ENCODE measurements around the gene PGC.

PGC gene

DNA sequence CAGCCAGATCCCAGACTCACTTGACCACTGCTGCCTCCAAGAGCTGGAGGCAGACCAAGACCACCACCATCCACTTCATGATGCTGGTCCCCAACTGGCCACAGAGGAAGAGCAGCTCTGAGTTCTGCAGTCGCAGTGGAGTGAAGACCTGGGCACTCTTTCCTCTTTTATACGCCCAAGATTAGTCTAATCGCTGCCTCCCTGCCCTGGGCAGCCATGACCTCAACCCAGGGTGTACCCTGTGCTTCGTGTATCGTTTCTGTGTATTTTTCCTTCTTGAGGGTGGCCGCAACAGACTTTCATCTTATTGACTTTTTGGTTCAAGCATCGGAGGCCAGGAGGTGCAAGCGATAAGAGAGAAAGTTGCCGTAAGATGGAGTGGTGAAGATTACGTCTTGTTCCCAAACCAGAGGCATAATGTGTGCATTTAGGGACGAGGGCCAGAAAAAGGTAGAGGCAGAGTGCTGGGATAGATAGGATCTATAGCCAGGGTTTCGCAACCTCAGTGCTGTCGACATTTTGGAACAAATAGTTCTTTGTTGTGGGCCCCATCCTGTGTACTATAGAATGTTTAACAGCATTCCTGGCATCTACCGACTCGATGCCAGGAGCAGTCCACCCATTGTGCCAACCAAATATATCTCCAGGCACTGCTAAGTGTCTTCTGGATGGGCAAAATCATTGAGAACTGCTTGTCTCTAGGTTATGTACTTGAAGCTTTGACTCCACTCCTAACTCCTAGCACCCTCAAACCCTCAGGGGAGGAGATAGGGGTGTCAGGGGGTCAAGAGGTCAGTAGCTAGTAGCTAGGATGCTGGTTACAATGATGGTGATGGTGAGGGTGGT is at the start of gene PGC:
TSS of gene PGC (minus strand) at position 142 of the 846 bp plus-strand sequence. CDS start at position 79, 63 bp downstream.
- TF ChIP-seq Cebpa-rat (IDR thresholded peaks at IDR 0.05): 0 out of 22 replicates have a peak, but pooled peaks of 1 of the 11 experiments have one; percentile 19
- H3K9ac ChIP-seq: no peak within 1 kb of the TSS
- no peak within 1 kb of the TSS for H3K4me2 ChIP-seq
- no peaks in the 10 kb centered on the region for H3K27me3 ChIP-seq
- no peak within 1 kb of the TSS for H3K4me3 ChIP-seq
- no peaks in the 10 kb centered on the region for H3K9me3 ChIP-seq (replicated peaks in 1 of 11)
- no peak within 1 kb of the TSS for H3K27ac ChIP-seq
- peaks cover 0 to 7% (median 0%) of the 10 kb centered on the region in 10 experiments; a peak in 2 of 20 replicates for H3K4me1 ChIP-seq
- no peaks in the 10 kb centered on the region for H4K20me1 ChIP-seq
- no peaks in the 10 kb centered on the region for H3K36me3 ChIP-seq

DNA sequence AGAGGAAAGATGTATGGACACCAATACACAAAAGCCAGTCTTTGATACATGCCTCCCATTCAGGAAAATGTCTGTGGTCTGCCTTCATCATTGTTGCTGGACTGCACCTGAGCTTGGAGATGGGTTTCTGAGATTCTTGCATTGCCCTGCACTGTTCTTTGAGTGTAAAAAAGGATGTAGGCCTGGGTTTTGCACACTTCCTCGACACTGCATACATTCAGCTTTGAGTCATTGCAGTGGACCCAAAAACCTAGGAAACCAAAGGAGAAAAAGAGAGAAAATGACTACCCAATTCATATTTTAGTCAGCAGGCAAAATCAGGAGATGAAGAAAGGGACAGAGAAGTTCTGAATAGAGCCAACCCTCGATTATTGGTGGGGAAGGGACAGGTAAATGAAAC is 49.3 kb upstream of the PGC start:
- Histone ChIP-seq H3K27me3 (no peaks in the 10 kb centered on the region), H3K27ac (no peak overlapping the region), H3K36me3 (peaks cover 59 to 97% (median 90%) of the 10 kb centered on the region in 11 experiments), H3K4me3 (no peak overlapping the region), H3K4me1 (peaks cover 0 to 11% (median 2%) of the 10 kb centered on the region in 10 experiments; a peak in 6 of 20 replicates), H3K4me2 (no peak overlapping the region), H4K20me1 (peaks cover 0 to 10% (median 0%) of the 10 kb centered on the region in 11 experiments; a peak in 4 of 22 replicates), H3K9me3 (replicated peaks in 1 of 11) (no peaks in the 10 kb centered on the region), H3K9ac (no peak overlapping the region)
- no peak for TF ChIP-seq Cebpa-rat (IDR thresholded peaks at IDR 0.05)

GRCh38 chr6:41791984-41792383 is 44.8 kb upstream of the PGC start:
- Histone ChIP-seq H3K36me3 (peaks cover 59 to 85% (median 78%) of the 10 kb centered on the region in 11 experiments), H3K9ac (no peak overlapping the region), H3K27me3 (no peaks in the 10 kb centered on the region), H4K20me1 (peaks cover 0 to 24% (median 6%) of the 10 kb centered on the region in 11 experiments; a peak in 10 of 22 replicates), H3K4me1 (peaks cover 19 to 39% (median 22%) of the 10 kb centered on the region in 10 experiments), H3K9me3 (replicated peaks in 1 of 11) (no peaks in the 10 kb centered on the region), H3K4me3 (no peak overlapping the region), H3K4me2 (no peak overlapping the region), H3K27ac (no peak overlapping the region)
- TF ChIP-seq Cebpa-rat (IDR thresholded peaks at IDR 0.05): no peak

GRCh38 chr6:41791305-41791704 is 44.1 kb upstream of the PGC start:
- Histone ChIP-seq H3K9ac (no peak overlapping the region), H3K9me3 (replicated peaks in 1 of 11) (no peaks in the 10 kb centered on the region), H3K27ac (no peak overlapping the region), H3K27me3 (no peaks in the 10 kb centered on the region), H3K4me1 (peaks cover 19 to 37% (median 22%) of the 10 kb centered on the region in 10 experiments), H3K4me3 (no peak overlapping the region), H3K36me3 (peaks cover 59 to 78% (median 72%) of the 10 kb centered on the region in 11 experiments), H4K20me1 (peaks cover 0 to 24% (median 6%) of the 10 kb centered on the region in 11 experiments; a peak in 10 of 22 replicates), H3K4me2 (no peak overlapping the region)
- no peak for TF ChIP-seq Cebpa-rat (IDR thresholded peaks at IDR 0.05)

DNA sequence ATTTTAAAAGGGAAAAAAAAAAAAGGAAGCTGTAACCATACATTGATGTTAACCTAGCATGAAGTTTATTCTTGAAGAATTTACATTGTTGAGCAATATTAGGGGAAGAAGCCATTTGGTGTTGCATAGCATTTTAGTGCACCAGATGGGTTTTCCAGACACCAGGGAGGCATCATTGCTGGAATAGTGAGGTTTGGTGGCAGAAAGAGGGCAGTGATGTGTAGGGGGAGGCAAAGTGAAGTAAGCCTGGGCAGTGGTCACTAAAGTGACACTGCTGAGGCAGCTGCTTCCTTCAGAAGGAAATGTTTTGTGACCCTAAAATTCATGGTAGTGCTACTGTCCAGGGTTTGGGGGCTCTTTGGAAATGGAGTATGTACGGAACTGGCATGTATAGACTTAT is 42.8 kb upstream of the PGC start:
- peaks cover 30 to 40% (median 33%) of the 10 kb centered on the region in 10 experiments for H3K4me1 ChIP-seq

GRCh38 chr6:41789390-41789724 is 42.2 kb upstream of the PGC start:
- Histone ChIP-seq H3K27ac (peak overlapping the region in 5 of 11 experiments; percentile 19 to 96 (median 91); a peak in 5 of 22 replicates), H3K4me1 (peaks cover 37 to 47% (median 40%) of the 10 kb centered on the region in 10 experiments), H3K27me3 (no peaks in the 10 kb centered on the region), H3K4me2 (peak overlapping the region; percentile 73 to 98 (median 86)), H3K4me3 (peak overlapping the region in 8 of 10 experiments; percentile 91 to 99 (median 96); a peak in 11 of 20 replicates), H4K20me1 (peaks cover 0 to 24% (median 8%) of the 10 kb centered on the region in 11 experiments; a peak in 12 of 22 replicates), H3K9me3 (replicated peaks in 1 of 11) (no peaks in the 10 kb centered on the region), H3K9ac (peak overlapping the region in 10 of 11 experiments; percentile 89 to 99 (median 96); a peak in 16 of 22 replicates), H3K36me3 (peaks cover 44 to 59% (median 53%) of the 10 kb centered on the region in 11 experiments)
- no peak for TF ChIP-seq Cebpa-rat (IDR thresholded peaks at IDR 0.05)

More for the DNA sequence above, 42.8 kb upstream of the PGC start:
- Histone ChIP-seq H3K27ac (peak overlapping the region in 4 of 11 experiments; percentile 9 to 37 (median 20); a peak in 4 of 22 replicates), H3K9ac (peak overlapping the region in 5 of 11 experiments; percentile 9 to 54 (median 21); a peak in 6 of 22 replicates), H3K36me3 (peaks cover 50 to 66% (median 60%) of the 10 kb centered on the region in 11 experiments), H3K4me2 (peak overlapping the region in 5 of 11 experiments; percentile 32 to 91 (median 75); a peak in 10 of 22 replicates), H3K4me3 (no peak overlapping the region), H3K27me3 (no peaks in the 10 kb centered on the region), H4K20me1 (peaks cover 0 to 24% (median 8%) of the 10 kb centered on the region in 11 experiments; a peak in 11 of 22 replicates), H3K9me3 (replicated peaks in 1 of 11) (no peaks in the 10 kb centered on the region)
- TF ChIP-seq Cebpa-rat (IDR thresholded peaks at IDR 0.05): no peak

GRCh38 chr6:41787219-41787917 is 40.2 kb upstream of the PGC start, which contains the start of gene TOMM6:
TSS of gene TOMM6 (plus strand) at chr6:41787694. CDS start at chr6:41787698, 4 bp downstream.
- Histone ChIP-seq H3K27ac (peak within 1 kb of the TSS; percentile 79 to 98 (median 95)), H3K36me3 (peaks cover 31 to 41% (median 38%) of the 10 kb centered on the region in 11 experiments), H3K27me3 (no peaks in the 10 kb centered on the region), H3K9me3 (replicated peaks in 1 of 11) (no peaks in the 10 kb centered on the region), H3K4me2 (peak within 1 kb of the TSS; percentile 93 to 99 (median 98)), H4K20me1 (peaks cover 0 to 24% (median 8%) of the 10 kb centered on the region in 11 experiments; a peak in 12 of 22 replicates), H3K4me3 (peak within 1 kb of the TSS; percentile 84 to 99 (median 96)), H3K9ac (peak within 1 kb of the TSS; percentile 89 to 99 (median 96)), H3K4me1 (peaks cover 40 to 55% (median 44%) of the 10 kb centered on the region in 10 experiments)
- TF ChIP-seq Cebpa-rat (IDR thresholded peaks at IDR 0.05): no peak

DNA sequence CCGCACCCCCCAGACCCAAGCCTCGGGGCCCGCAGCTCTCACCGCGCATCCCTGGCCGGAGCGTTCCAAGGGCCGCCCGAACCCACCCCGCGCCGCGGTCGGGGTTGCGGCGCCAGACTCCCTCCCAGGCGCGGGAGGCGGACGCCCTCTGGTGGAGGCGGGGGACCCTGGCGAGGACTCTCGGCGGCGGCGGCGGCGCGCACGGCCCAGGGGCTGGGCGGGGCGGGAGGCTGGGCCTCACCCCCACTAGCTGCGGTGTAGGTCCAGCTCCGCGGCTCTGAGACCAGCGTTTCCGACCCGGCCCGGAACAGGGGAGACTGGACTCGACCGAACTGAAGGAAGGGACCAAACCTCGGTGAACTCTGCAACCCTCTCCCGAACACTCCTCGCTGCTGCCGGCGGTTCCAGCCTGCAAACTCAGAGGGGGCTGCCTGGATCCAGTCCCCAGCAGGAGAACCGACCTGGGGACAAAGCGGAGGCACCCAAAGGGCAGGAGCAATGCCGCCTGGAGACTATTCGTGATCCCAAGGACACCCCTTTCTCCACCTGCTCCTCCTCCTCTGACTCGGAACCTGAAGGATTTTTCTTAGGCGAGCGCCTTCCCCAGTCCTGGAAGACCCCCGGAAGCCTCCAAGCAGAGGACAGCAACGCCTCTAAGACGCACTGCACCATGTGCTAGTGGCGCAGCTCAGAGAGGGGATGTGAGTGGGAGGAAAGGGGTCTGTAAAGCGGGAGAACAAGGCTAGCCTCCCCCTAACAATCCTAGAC is 39.4 kb upstream of the PGC start:
- H3K4me1 ChIP-seq: peaks cover 42 to 58% (median 48%) of the 10 kb centered on the region in 10 experiments
- H4K20me1 ChIP-seq: peaks cover 0 to 24% (median 8%) of the 10 kb centered on the region in 11 experiments; a peak in 12 of 22 replicates
- H3K27me3 ChIP-seq: no peaks in the 10 kb centered on the region
- H3K4me3 ChIP-seq: peak overlapping the region; percentile 84 to 99 (median 96)
- no peak for TF ChIP-seq Cebpa-rat (IDR thresholded peaks at IDR 0.05)
- no peaks in the 10 kb centered on the region for H3K9me3 ChIP-seq (replicated peaks in 1 of 11)
- peak overlapping the region; percentile 89 to 99 (median 96) for H3K9ac ChIP-seq
- H3K36me3 ChIP-seq: peaks cover 24 to 33% (median 31%) of the 10 kb centered on the region in 11 experiments
- peak overlapping the region; percentile 93 to 99 (median 98) for H3K4me2 ChIP-seq
- peak overlapping the region; percentile 79 to 98 (median 95) for H3K27ac ChIP-seq
